ENCODE data around the gene TMEM123.

DNA sequence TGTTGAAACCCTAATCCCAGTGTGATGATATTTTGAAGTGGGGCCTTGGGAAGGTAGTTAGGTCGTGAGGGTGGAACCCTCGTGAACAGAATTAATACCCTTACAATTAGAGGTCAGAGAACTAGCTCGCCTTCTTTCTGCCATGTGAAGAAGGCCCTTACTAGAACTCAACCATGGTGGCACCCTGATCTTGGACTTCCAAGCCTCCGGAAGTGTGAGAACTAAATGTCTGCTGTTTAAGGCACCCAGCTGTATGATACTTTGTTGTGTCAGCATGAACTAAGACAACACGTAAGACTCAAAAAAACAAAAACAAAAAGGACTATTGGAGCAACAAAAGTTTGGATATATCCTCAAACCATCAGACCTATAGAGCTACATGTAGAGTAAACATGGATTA lies 52.0 kb downstream of the TMEM123 start:
- TF ChIP-seq, protein P1, sequence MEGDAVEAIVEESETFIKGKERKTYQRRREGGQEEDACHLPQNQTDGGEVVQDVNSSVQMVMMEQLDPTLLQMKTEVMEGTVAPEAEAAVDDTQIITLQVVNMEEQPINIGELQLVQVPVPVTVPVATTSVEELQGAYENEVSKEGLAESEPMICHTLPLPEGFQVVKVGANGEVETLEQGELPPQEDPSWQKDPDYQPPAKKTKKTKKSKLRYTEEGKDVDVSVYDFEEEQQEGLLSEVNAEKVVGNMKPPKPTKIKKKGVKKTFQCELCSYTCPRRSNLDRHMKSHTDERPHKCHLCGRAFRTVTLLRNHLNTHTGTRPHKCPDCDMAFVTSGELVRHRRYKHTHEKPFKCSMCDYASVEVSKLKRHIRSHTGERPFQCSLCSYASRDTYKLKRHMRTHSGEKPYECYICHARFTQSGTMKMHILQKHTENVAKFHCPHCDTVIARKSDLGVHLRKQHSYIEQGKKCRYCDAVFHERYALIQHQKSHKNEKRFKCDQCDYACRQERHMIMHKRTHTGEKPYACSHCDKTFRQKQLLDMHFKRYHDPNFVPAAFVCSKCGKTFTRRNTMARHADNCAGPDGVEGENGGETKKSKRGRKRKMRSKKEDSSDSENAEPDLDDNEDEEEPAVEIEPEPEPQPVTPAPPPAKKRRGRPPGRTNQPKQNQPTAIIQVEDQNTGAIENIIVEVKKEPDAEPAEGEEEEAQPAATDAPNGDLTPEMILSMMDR (IDR thresholded peaks at IDR 0.05 in 8 of 11, conservative IDR thresholded peaks at IDR 0.05 in 3 of 11) = no peak
- TF ChIP-seq POLR2A (IDR thresholded peaks at IDR 0.05) = no peak
- TF ChIP-seq POLR2AphosphoS5 (IDR thresholded peaks at IDR 0.05) = no peak

Measured in spleen (tissue), 7 donors.